CD4-positive, alpha-beta T cell (primary cell): ENCODE data around the gene GRK5. TPM values are rescaled to one million over a fixed set of nuclear protein-coding genes. Genes with fewer than 3 reads are reported as not detected.

Experiments used
- ATAC-seq: fragments of 200-7000 bp; cut with Tn5 transposase; one replicate; pipeline ENCODE4 v1.10.0; 2022; ENCODE audit warnings: mild to moderate bottlenecking; ENCODE audit not compliant: poor library complexity
- CTCF ChIA-PET: fragments of 350-600 bp; sonication (Branson Sonifier 250); formaldehyde crosslinking; loops from one replicate; lab custom pipeline; 2021; ENCODE audit warnings: antibody characterized with exemption, inconsistent platforms; lab: Charles Lee
- POLR2A ChIA-PET: fragments of 350-600 bp; sonication (Branson Sonifier 250); formaldehyde crosslinking; loops from one replicate; lab custom pipeline; 2021; ENCODE audit warnings: antibody characterized with exemption, inconsistent platforms; lab: Charles Lee
- DNase-seq, 14 experiments: peaks; one replicate each; pipeline ENCODE4 v3.0.0-alpha.2; 2013 to 2020; ENCODE audit warnings: mixed read lengths in 2 of 14
- H3K27ac ChIP-seq, 2 donors: one replicate each; pipeline versions ENCODE4 v1.5.1 to v1.7.0; 2013; ENCODE audit warnings: low read length in 2 of 2, low read depth in 1 of 2, mild to moderate bottlenecking in 1 of 2
- H3K27me3 ChIP-seq, 2 experiments: 1 replicate in 1 of 2; 2 replicates in 1 of 2; pipeline versions ENCODE4 v1.6.1 to v1.7.0; 2013; ENCODE audit warnings: low read length in 2 of 2, control low read depth in 1 of 2, mild to moderate bottlenecking in 1 of 2, moderate library complexity in 1 of 2; ENCODE audit not compliant: insufficient read depth in 2 of 2, control insufficient read depth in 1 of 2
- H3K36me3 ChIP-seq: one replicate; pipeline ENCODE4 v1.6.1; 2013; ENCODE audit warnings: low read length, control low read depth; ENCODE audit not compliant: insufficient read depth
- H3K4me1 ChIP-seq: one replicate; pipeline ENCODE4 v1.6.1; 2013; ENCODE audit warnings: low read length, control low read depth; ENCODE audit not compliant: insufficient read depth
- H3K4me3 ChIP-seq: one replicate; pipeline ENCODE4 v1.5.1; 2013; ENCODE audit warnings: mild to moderate bottlenecking, low read length, moderate library complexity
- H3K9me3 ChIP-seq, 2 experiments: 1 replicate in 1 of 2; 2 replicates in 1 of 2; pipeline versions ENCODE4 v1.6.1 to v1.7.0; 2013; ENCODE audit warnings: low read length in 2 of 2, mild to moderate bottlenecking in 2 of 2, control low read depth in 1 of 2, moderate library complexity in 1 of 2; ENCODE audit not compliant: control insufficient read depth in 1 of 2, insufficient read depth in 1 of 2
- H3K27ac Mint-ChIP-seq: one replicate; pipeline ENCODE4 v1.8.0; 2020; ENCODE audit warnings: mixed read lengths
- H3K27me3 Mint-ChIP-seq: one replicate; pipeline ENCODE4 v1.8.0; 2021; ENCODE audit warnings: mixed read lengths
- H3K36me3 Mint-ChIP-seq: one replicate; pipeline ENCODE4 v1.8.0; 2021; ENCODE audit warnings: low read depth, mixed read lengths
- H3K4me1 Mint-ChIP-seq: one replicate; pipeline ENCODE4 v1.8.0; 2021; ENCODE audit warnings: low read depth, mixed read lengths
- H3K4me3 Mint-ChIP-seq: one replicate; pipeline ENCODE4 v1.8.0; 2020; ENCODE audit warnings: mild to moderate bottlenecking, mixed read lengths
- H3K9me3 Mint-ChIP-seq: one replicate; pipeline ENCODE4 v1.8.0; 2020; ENCODE audit warnings: mixed read lengths
- CTCF ChIP-seq: fragments of 200-600 bp; IDR thresholded peaks from one replicate; pipeline ENCODE4 v1.8.0; 2022; ENCODE audit warnings: antibody characterized with exemption, mild to moderate bottlenecking
- intact Hi-C, 2 experiments: fragments of 100-400 bp; cut with DNase I in 1 of 2; cut with micrococcal nuclease in 1 of 2; formaldehyde crosslinking; loops; one replicate each; pipeline versions ENCODE4 v1.15.1 to v1.9.0; 2023 to 2025; cut with DNase I, micrococcal nuclease
- total RNA-seq, 174 experiments: library from RNA in 2 of 174; stranded (reverse) in 2 of 174; gene quantifications; one replicate each; pipeline ENCODE4 v1.2.3 and lab custom pipeline; 2021 to 2026

GRK5 gene
- total RNA-seq, 2 experiments from 2014 or later: 19.2 to 20.8 TPM

- Histone ChIP-seq H3K27me3 (no peaks in the 10 kb centered on the region), H3K4me3 (no peak overlapping the region), H3K27ac (no peak overlapping the region), H3K9me3 (no peaks in the 10 kb centered on the region), H3K4me1 (peaks cover 11% of the 10 kb centered on the region), H3K36me3 (no peaks in the 10 kb centered on the region)
- Mint-ChIP-seq H3K27ac (no peak overlapping the region), H3K9me3 (no peaks in the 10 kb centered on the region), H3K4me3 (no peak overlapping the region), H3K27me3 (no peaks in the 10 kb centered on the region), H3K4me1 (peaks cover 10% of the 10 kb centered on the region), H3K36me3 (no peaks in the 10 kb centered on the region)
- no peak for ATAC-seq
- POLR2A ChIA-PET: no interaction called here
- intact Hi-C loops: loop anchor here in 1 of 2 experiments (10.0 kb wide), 1 partner anchor 654 kb away; no protein-coding TSS in a partner anchor
- CTCF ChIA-PET: no interaction called here
- DNase-seq: no peak
- TF ChIP-seq CTCF: no peak
Observed at GRCh38 chr10:119201233-119201632, 6.1 kb upstream of the GRK5 start.

GRCh38 chr10:119203006-119203405 lies 4.4 kb upstream of the GRK5 start:
- Mint-ChIP-seq H3K27me3 (no peaks in the 10 kb centered on the region), H3K9me3 (no peaks in the 10 kb centered on the region), H3K4me1 (peaks cover 13% of the 10 kb centered on the region), H3K27ac (no peak overlapping the region), H3K4me3 (no peak overlapping the region), H3K36me3 (peaks cover 2% of the 10 kb centered on the region)
- no peaks in the 10 kb centered on the region for H3K36me3 ChIP-seq
- H3K4me3 ChIP-seq: no peak overlapping the region
- H3K4me1 ChIP-seq: peaks cover 17% of the 10 kb centered on the region
- no peak for DNase-seq
- no peak for ATAC-seq
- POLR2A ChIA-PET: interaction anchor here (1.0 kb wide), 1 partner anchor 315 kb away, joined by 3 read pairs; no protein-coding TSS in a partner anchor
- TF ChIP-seq CTCF: no peak
- CTCF ChIA-PET: no interaction called here
- intact Hi-C loops: loop anchor here in 1 of 2 experiments (10.0 kb wide), 1 partner anchor 652 kb away; no protein-coding TSS in a partner anchor
- no peaks in the 10 kb centered on the region for H3K27me3 ChIP-seq
- no peak overlapping the region for H3K27ac ChIP-seq
- H3K9me3 ChIP-seq: no peaks in the 10 kb centered on the region

- H3K4me1 Mint-ChIP-seq: peaks cover 34% of the 10 kb centered on the region
- intact Hi-C loops: loop anchor here (1.0 to 10.0 kb wide), 10 partner anchors 27 to 649 kb away; partner anchors contain the start of genes PRDX3 (in 2 of the 2), RGS10 (in 1 of the 2) and TIAL1 (in 1 of the 2)
- Histone ChIP-seq H3K36me3 (no peaks in the 10 kb centered on the region), H3K4me1 (peaks cover 30% of the 10 kb centered on the region), H3K4me3 (peak overlapping the region; percentile 45), H3K27ac (peak overlapping the region; percentile 63 to 70), H3K27me3 (no peaks in the 10 kb centered on the region), H3K9me3 (no peaks in the 10 kb centered on the region)
- peaks cover 14% of the 10 kb centered on the region for H3K36me3 Mint-ChIP-seq
- CTCF ChIA-PET: interaction anchor here (0.6 to 4.2 kb wide), 48 partner anchors 7 to 443 kb away, joined by 3 to 46 read pairs (median 4); partner anchors contain the start of genes RGS10 and SFXN4
- H3K27ac Mint-ChIP-seq: peak overlapping the region; percentile 89
- no peak for TF ChIP-seq CTCF
- peak in 9 of 14 experiments; percentile 19 to 66 (median 41) for DNase-seq
- no peak for ATAC-seq
- peak overlapping the region; percentile 97 for H3K4me3 Mint-ChIP-seq
- POLR2A ChIA-PET: interaction anchor here (0.9 to 6.6 kb wide), 18 partner anchors 10 to 667 kb away, joined by 3 to 63 read pairs (median 6); partner anchors contain the start of genes MCMBP, RGS10 and SFXN4
- H3K9me3 Mint-ChIP-seq: no peaks in the 10 kb centered on the region
- no peaks in the 10 kb centered on the region for H3K27me3 Mint-ChIP-seq
Observed at GRCh38 chr10:119205894-119206602, 1.3 kb upstream of the GRK5 start.
